Cardiac fibroblast (primary cell): ENCODE measurements around the gene CACNA1H.

Experiments
- DNase-seq, 2 donors: peaks; one replicate each; pipeline versions ENCODE4 v3.0.0 to v3.0.0-alpha.2; 2010; ENCODE audit warnings: low read depth in 2 of 2
- H3K4me3 ChIP-seq, 2 donors: replicated peaks in 1 of 2; 1 replicate in 1 of 2; 2 replicates in 1 of 2; pipeline ENCODE4 v1.5.1; 2011; ENCODE audit warnings: low read depth in 2 of 2, low read length in 2 of 2, mild to moderate bottlenecking in 2 of 2, moderate library complexity in 1 of 2
- CTCF ChIP-seq: IDR thresholded peaks from one replicate; pipeline ENCODE4 v1.5.1; 2011; ENCODE audit warnings: low read depth, mild to moderate bottlenecking, low read length, inconsistent platforms

Gene CACNA1H

DNA sequence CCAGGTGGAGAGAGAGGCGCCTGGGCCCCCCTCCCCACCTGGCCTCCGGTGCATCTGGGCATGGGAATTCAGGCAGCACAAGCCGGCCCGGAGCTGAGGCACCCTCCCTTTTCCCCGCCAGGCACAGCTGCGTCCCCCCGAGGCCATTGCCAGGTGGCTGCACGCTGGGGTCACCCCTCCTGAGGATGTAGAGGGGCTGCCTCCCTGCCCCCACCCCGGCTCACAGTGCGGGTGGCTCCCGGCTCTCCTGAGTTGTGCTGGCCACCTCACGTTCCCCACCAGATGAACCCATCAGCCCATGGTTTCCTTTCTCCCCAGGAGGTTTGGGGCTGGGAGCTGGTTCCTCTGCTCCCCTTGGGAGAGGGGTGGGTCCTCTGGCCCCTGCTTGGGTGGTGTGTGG lies 12.6 kb downstream of the CACNA1H start:
- DNase-seq: no peak
- TF ChIP-seq CTCF: no peak
- no peak overlapping the region for H3K4me3 ChIP-seq

DNA sequence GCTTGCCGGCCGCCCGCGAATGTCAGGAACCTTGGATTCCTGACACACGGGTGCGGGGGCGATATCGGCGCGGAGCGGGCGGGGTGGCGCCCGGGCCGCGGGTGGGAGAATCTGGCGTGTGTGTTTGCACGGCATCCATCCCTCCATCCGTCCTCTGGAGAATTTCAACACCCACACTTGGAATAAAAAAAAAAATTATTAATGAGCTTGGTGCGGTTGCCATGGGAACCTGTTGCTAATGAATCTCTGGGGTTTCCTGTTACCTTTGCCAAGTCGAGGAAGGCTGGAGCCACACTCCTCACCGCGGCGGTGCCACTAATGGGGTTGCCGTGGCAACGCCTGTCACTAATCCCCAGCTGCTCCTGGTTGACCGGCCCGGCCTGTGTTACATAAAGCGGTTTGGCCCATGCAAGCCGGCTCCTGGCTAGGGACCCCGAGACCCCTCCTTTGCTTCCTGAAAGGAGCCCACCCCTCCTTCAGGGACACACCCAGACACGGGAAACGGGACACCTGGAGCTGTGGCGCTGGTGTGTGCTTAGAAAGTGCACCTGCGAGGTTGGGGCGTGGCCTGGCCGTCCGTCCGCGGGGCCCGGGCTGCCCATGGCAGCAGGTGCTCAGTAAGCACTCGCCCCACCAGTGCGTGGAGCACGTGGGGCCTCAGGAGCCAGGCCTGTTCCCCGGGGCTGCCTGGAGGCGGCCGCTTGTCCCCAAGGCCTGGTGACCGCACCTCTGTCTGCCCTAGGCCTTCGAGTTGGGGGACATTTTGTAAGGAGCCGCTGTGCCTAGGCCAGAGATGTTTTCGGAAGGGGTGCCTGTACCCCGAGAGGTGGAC lies 14.6 kb downstream of the CACNA1H start:
- no peak for DNase-seq
- no peak for TF ChIP-seq CTCF
- no peak overlapping the region for H3K4me3 ChIP-seq

DNA sequence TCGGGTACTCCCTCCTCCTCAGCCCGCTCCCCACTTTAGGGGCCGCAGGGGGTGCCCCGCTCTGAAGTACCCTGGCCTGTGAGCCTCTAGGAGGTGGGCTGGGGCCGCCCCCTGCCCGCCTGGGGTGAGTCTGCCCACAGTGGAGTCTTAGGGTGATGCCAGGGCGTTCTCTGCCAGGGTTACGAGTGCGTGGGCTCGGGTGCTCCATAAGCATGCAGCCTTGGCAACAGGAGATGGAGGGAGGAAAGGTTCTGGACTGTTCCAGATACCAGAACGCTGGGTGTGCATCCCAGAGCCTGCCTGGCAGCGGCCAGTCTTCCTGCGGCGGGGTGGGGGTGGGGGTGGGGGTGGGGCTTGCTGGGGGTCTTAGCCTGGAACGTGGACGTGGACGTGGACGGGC lies 15.9 kb downstream of the CACNA1H start:
- no peak overlapping the region for H3K4me3 ChIP-seq
- no peak for DNase-seq
- no peak for TF ChIP-seq CTCF

GRCh38 chr16:1169285-1170075 lies 16.6 kb downstream of the CACNA1H start:
- no peak for DNase-seq
- no peak overlapping the region for H3K4me3 ChIP-seq
- no peak for TF ChIP-seq CTCF

- TF ChIP-seq CTCF: no peak
- DNase-seq: no peak
- H3K4me3 ChIP-seq: no peak overlapping the region
These were observed 17.1 kb downstream of the CACNA1H start for GRCh38 chr16:1170076-1170418.

DNA sequence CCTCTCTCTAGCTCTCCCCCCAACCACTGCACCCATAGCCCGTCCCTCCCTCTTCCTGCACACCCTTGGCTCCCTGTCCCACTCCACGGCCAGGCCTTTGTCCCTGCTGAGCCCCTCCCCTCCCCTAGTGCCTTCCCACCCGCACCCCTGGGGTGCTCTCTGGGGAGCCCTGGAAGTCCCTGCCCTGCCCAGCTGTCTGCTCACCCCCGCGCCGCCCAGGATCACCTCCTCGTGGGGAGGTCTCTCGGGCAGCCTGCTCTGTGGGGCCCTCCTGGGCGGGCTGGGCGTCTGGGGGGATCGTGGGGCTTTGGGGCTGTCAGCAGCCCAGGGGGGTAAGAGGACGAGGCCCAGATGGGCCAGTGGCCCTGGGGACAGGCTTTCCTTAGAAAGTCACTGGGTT lies 18.1 kb downstream of the CACNA1H start:
- no peak overlapping the region for H3K4me3 ChIP-seq
- no peak for DNase-seq
- TF ChIP-seq CTCF: no peak
